ENCODE results near the gene SMARCD1. TPM values are rescaled to one million over a fixed set of nuclear protein-coding genes. Genes with fewer than 3 reads are reported as not detected.

SMARCD1 gene
- total RNA-seq, 2 donors from 2014 or later, result 29.6 to 35.5 TPM

GRCh38 chr12:50041962-50042361, 43.2 kb upstream of the SMARCD1 start:
- no peaks in the 10 kb centered on the region for H3K9me3 ChIP-seq
- H3K27me3 ChIP-seq, result no peaks in the 10 kb centered on the region
- no peaks in the 10 kb centered on the region for H3K36me3 ChIP-seq
- H3K4me3 ChIP-seq, result no peak overlapping the region
- no peaks in the 10 kb centered on the region for H3K4me1 ChIP-seq
- no peak for DNase-seq (ENCODE audit: low spot score)
- H3K27ac ChIP-seq, result no peak overlapping the region
- TF ChIP-seq CTCF (IDR thresholded peaks at IDR 0.05), result no peak

- Histone ChIP-seq H3K9me3 (no peaks in the 10 kb centered on the region), H3K27me3 (no peaks in the 10 kb centered on the region), H3K4me3 (no peak overlapping the region), H3K27ac (no peak overlapping the region), H3K36me3 (no peaks in the 10 kb centered on the region), H3K4me1 (no peaks in the 10 kb centered on the region)
- DNase-seq (ENCODE audit: low spot score), result no peak
- no peak for TF ChIP-seq CTCF (IDR thresholded peaks at IDR 0.05)
Observed at GRCh38 chr12:50042693-50043092, 42.4 kb upstream of the SMARCD1 start.

GRCh38 chr12:50043308-50043707, 41.8 kb upstream of the SMARCD1 start:
- H3K4me1 ChIP-seq, result no peaks in the 10 kb centered on the region
- no peak for TF ChIP-seq CTCF (IDR thresholded peaks at IDR 0.05)
- H3K27ac ChIP-seq, result no peak overlapping the region
- DNase-seq (ENCODE audit: low spot score), result no peak
- no peaks in the 10 kb centered on the region for H3K9me3 ChIP-seq
- no peak overlapping the region for H3K4me3 ChIP-seq
- H3K36me3 ChIP-seq, result no peaks in the 10 kb centered on the region
- no peaks in the 10 kb centered on the region for H3K27me3 ChIP-seq

- no peaks in the 10 kb centered on the region for H3K9me3 ChIP-seq
- no peaks in the 10 kb centered on the region for H3K27me3 ChIP-seq
- no peaks in the 10 kb centered on the region for H3K36me3 ChIP-seq
- no peak overlapping the region for H3K4me3 ChIP-seq
- no peaks in the 10 kb centered on the region for H3K4me1 ChIP-seq
- no peak overlapping the region for H3K27ac ChIP-seq
- no peak for DNase-seq (ENCODE audit: low spot score)
- TF ChIP-seq CTCF (IDR thresholded peaks at IDR 0.05), result no peak
Observed at GRCh38 chr12:50043854-50044253, 41.3 kb upstream of the SMARCD1 start.

GRCh38 chr12:50047693-50048250, 37.4 kb upstream of the SMARCD1 start:
- Histone ChIP-seq H3K27me3 (no peaks in the 10 kb centered on the region), H3K4me1 (peaks cover 0 to 16% of the 10 kb centered on the region in 2 donors), H3K9me3 (no peaks in the 10 kb centered on the region), H3K27ac (no peak overlapping the region), H3K36me3 (no peaks in the 10 kb centered on the region), H3K4me3 (no peak overlapping the region)
- no peak for TF ChIP-seq CTCF (IDR thresholded peaks at IDR 0.05)
- no peak for DNase-seq (ENCODE audit: low spot score)
